ENCODE data around the gene BCAS1. TPM values are rescaled to one million over a fixed set of nuclear protein-coding genes. Genes with fewer than 3 reads are reported as not detected.

The BCAS1 gene
- total RNA-seq, 1 donor from 2014 or later, result not detected

GRCh38 chr20:54079652-54080051 lies 9.3 kb upstream of the BCAS1 start:
- no peak overlapping the region for H3K4me3 Mint-ChIP-seq (ENCODE audit: unreplicated experiment)
- no peaks in the 10 kb centered on the region for H3K9me3 Mint-ChIP-seq (ENCODE audit: low read depth)
- H3K27me3 Mint-ChIP-seq (ENCODE audit: low read depth), result peaks cover 9% of the 10 kb centered on the region
- no peaks in the 10 kb centered on the region for H3K36me3 Mint-ChIP-seq (ENCODE audit: low read depth)
- no peak overlapping the region for H3K27ac Mint-ChIP-seq (ENCODE audit: unreplicated experiment)
- no peak for TF ChIP-seq CTCF (IDR thresholded peaks at IDR 0.05)
- H3K4me1 Mint-ChIP-seq (ENCODE audit: low read depth), result peaks cover 5% of the 10 kb centered on the region
- DNase-seq (ENCODE audit: low spot score), result no peak

DNA sequence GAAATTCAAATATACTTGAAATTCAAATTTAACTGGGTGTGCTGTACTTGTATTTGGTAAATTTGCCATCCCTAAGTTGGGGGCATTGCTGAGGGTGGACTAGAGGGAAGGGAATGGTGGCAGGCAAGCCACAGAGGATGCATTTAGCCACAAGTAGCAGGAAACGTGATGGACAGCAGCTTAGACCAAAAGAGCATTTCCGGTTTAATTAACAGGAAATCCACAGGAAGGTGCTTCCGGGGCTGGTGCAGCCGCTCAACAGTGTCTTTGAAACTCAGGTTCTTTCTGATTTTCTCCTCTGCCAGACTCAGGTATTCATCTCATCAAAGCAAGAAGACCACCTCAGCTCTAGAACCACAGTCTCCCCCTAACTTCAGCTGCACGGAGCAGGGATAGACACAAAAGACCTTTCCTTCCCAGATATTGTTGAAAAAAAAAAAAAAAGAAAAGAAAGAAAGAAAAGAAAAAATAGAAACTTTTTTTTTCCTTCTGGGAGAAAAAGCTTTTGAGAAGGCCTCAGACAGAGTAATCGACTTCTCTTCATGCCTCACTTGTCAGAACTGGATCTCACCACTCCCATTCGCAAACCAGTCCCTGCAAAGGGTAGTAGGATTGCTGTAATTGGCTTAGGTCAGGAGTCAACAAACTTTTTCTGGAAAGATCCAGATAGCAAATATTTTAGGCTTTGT lies 8.0 kb upstream of the BCAS1 start:
- Mint-ChIP-seq H3K36me3 (ENCODE audit: low read depth) (no peaks in the 10 kb centered on the region), H3K4me1 (ENCODE audit: low read depth) (peaks cover 5% of the 10 kb centered on the region), H3K4me3 (ENCODE audit: unreplicated experiment) (no peak overlapping the region), H3K27ac (ENCODE audit: unreplicated experiment) (no peak overlapping the region), H3K27me3 (ENCODE audit: low read depth) (peaks cover 8% of the 10 kb centered on the region), H3K9me3 (ENCODE audit: low read depth) (no peaks in the 10 kb centered on the region)
- no peak for DNase-seq (ENCODE audit: low spot score)
- TF ChIP-seq CTCF (IDR thresholded peaks at IDR 0.05), result no peak

DNA sequence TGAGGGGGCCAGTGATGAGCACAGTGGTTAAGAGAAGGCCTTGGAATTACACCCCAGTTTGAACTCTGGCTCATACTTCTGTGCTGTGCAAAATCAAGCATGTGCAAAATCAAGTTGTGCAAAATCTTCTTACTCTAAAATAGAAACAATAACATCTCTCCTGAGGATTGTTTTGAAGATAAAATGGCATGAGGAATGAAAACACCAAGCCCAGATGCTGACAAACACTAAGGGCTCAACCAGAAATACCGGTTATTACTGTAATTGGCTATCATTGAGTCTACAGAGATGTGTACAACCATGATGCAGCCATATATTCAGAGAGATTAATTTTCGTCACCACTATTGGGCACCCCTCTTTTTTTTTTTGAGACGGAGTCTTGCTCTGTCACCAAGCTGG lies 5.9 kb upstream of the BCAS1 start:
- Mint-ChIP-seq H3K4me1 (ENCODE audit: low read depth) (no peaks in the 10 kb centered on the region), H3K4me3 (ENCODE audit: unreplicated experiment) (no peak overlapping the region), H3K27ac (ENCODE audit: unreplicated experiment) (no peak overlapping the region), H3K9me3 (ENCODE audit: low read depth) (no peaks in the 10 kb centered on the region), H3K36me3 (ENCODE audit: low read depth) (no peaks in the 10 kb centered on the region), H3K27me3 (ENCODE audit: low read depth) (peaks cover 8% of the 10 kb centered on the region)
- no peak for DNase-seq (ENCODE audit: low spot score)
- TF ChIP-seq CTCF (IDR thresholded peaks at IDR 0.05), result no peak

GRCh38 chr20:54075322-54075721 lies 4.9 kb upstream of the BCAS1 start:
- no peaks in the 10 kb centered on the region for H3K36me3 Mint-ChIP-seq (ENCODE audit: low read depth)
- DNase-seq (ENCODE audit: low spot score), result no peak
- H3K4me3 Mint-ChIP-seq (ENCODE audit: unreplicated experiment), result no peak overlapping the region
- TF ChIP-seq CTCF (IDR thresholded peaks at IDR 0.05), result no peak
- no peaks in the 10 kb centered on the region for H3K4me1 Mint-ChIP-seq (ENCODE audit: low read depth)
- H3K27me3 Mint-ChIP-seq (ENCODE audit: low read depth), result peaks cover 3% of the 10 kb centered on the region
- no peak overlapping the region for H3K27ac Mint-ChIP-seq (ENCODE audit: unreplicated experiment)
- no peaks in the 10 kb centered on the region for H3K9me3 Mint-ChIP-seq (ENCODE audit: low read depth)

DNA sequence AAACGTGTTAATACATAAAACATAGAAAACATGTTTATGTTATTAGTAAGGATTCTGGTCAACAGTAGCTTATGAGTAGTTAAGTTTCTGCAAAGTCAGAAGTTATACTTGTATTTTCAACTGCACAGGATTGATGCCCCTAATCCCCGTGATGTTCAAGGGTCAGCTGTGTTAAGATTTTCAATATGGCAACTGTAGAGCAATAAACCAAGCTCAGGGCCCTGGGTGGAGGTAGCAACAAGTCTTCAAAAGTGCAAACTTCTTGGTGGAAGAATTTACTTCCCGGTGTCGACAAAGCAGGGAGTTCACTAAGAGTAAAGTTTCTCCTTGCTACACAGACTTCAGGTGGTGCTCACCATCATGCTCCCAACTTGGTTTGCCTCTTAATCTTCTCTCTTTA lies 4.1 kb upstream of the BCAS1 start:
- Mint-ChIP-seq H3K36me3 (ENCODE audit: low read depth) (no peaks in the 10 kb centered on the region), H3K27ac (ENCODE audit: unreplicated experiment) (no peak overlapping the region), H3K4me1 (ENCODE audit: low read depth) (no peaks in the 10 kb centered on the region), H3K9me3 (ENCODE audit: low read depth) (no peaks in the 10 kb centered on the region), H3K4me3 (ENCODE audit: unreplicated experiment) (no peak overlapping the region), H3K27me3 (ENCODE audit: low read depth) (peaks cover 3% of the 10 kb centered on the region)
- DNase-seq (ENCODE audit: low spot score), result no peak
- no peak for TF ChIP-seq CTCF (IDR thresholded peaks at IDR 0.05)
